ENCODE results near the gene CST9. TPM values are rescaled to one million over a fixed set of nuclear protein-coding genes. Genes with fewer than 3 reads are reported as not detected.

Gene CST9
- total RNA-seq, 1 donor from 2014 or later = not detected

GRCh38 chr20:23588434-23589403, 17.0 kb downstream of the CST9 start:
- intact Hi-C loops (cut with micrococcal nuclease) = no loop called here
- TF ChIP-seq CTCF (IDR thresholded peaks at IDR 0.05) = no peak
- no peak for DNase-seq
- Mint-ChIP-seq H3K27me3 (peaks cover 5% of the 10 kb centered on the region), H3K4me3 (no peak overlapping the region), H3K27ac (no peak overlapping the region), H3K36me3 (ENCODE audit: low read depth) (no peaks in the 10 kb centered on the region), H3K4me1 (no peaks in the 10 kb centered on the region), H3K9me3 (no peaks in the 10 kb centered on the region)
- POLR2A ChIA-PET = no interaction called here
- CTCF ChIA-PET = no interaction called here
- ATAC-seq (ENCODE audit: low read depth) = no peak

- H3K4me3 Mint-ChIP-seq = no peak overlapping the region
- ATAC-seq (ENCODE audit: low read depth) = no peak
- H3K27me3 Mint-ChIP-seq = peaks cover 5% of the 10 kb centered on the region
- H3K36me3 Mint-ChIP-seq (ENCODE audit: low read depth) = no peaks in the 10 kb centered on the region
- no peak for TF ChIP-seq CTCF (IDR thresholded peaks at IDR 0.05)
- ChIA-PET CTCF (no interaction called here), POLR2A (no interaction called here)
- H3K4me1 Mint-ChIP-seq = no peaks in the 10 kb centered on the region
- H3K9me3 Mint-ChIP-seq = no peaks in the 10 kb centered on the region
- no peak overlapping the region for H3K27ac Mint-ChIP-seq
- intact Hi-C loops (cut with micrococcal nuclease) = no loop called here
- DNase-seq = no peak
These were observed 18.1 kb downstream of the CST9 start for GRCh38 chr20:23587631-23588030.

- intact Hi-C loops (cut with micrococcal nuclease) = no loop called here
- POLR2A ChIA-PET = no interaction called here
- CTCF ChIA-PET = no interaction called here
- ATAC-seq (ENCODE audit: low read depth) = no peak
- no peaks in the 10 kb centered on the region for H3K4me1 Mint-ChIP-seq
- DNase-seq = no peak
- H3K36me3 Mint-ChIP-seq (ENCODE audit: low read depth) = no peaks in the 10 kb centered on the region
- peaks cover 8% of the 10 kb centered on the region for H3K27me3 Mint-ChIP-seq
- no peak overlapping the region for H3K27ac Mint-ChIP-seq
- no peaks in the 10 kb centered on the region for H3K9me3 Mint-ChIP-seq
- no peak overlapping the region for H3K4me3 Mint-ChIP-seq
- no peak for TF ChIP-seq CTCF (IDR thresholded peaks at IDR 0.05)
These were observed 18.8 kb downstream of the CST9 start for GRCh38 chr20:23586735-23587525.

- TF ChIP-seq CTCF (IDR thresholded peaks at IDR 0.05) = no peak
- ChIA-PET CTCF (no interaction called here), POLR2A (no interaction called here)
- H3K36me3 Mint-ChIP-seq (ENCODE audit: low read depth) = no peaks in the 10 kb centered on the region
- H3K27me3 Mint-ChIP-seq = peaks cover 11% of the 10 kb centered on the region
- ATAC-seq (ENCODE audit: low read depth) = no peak
- no peak for DNase-seq
- no peak overlapping the region for H3K4me3 Mint-ChIP-seq
- no peaks in the 10 kb centered on the region for H3K9me3 Mint-ChIP-seq
- H3K4me1 Mint-ChIP-seq = no peaks in the 10 kb centered on the region
- H3K27ac Mint-ChIP-seq = no peak overlapping the region
- intact Hi-C loops (cut with micrococcal nuclease) = no loop called here
These were observed 19.6 kb downstream of the CST9 start for GRCh38 chr20:23585808-23586734.
